Astrocyte of the cerebellum (primary cell): ENCODE results near the gene ZNF747.

Experiments
- DNase-seq: peaks from one replicate; pipeline ENCODE4 v3.0.0-alpha.2; 2011; ENCODE audit warnings: low read depth
- H3K4me3 ChIP-seq: 2 replicates; pipeline ENCODE4 v1.5.1; 2011; ENCODE audit warnings: mild to moderate bottlenecking, low read depth, low read length, moderate library complexity
- in situ Hi-C: cut with HindIII; loops from 2 replicates; pipeline ENCODE4 v1.10.0; 2017; ENCODE audit warnings: low sequenced_read_pairs
- TF ChIP-seq, protein P1 (sequence below): IDR thresholded peaks from 2 replicates; pipeline ENCODE4 v1.5.1; 2012; ENCODE audit warnings: low read length, low read depth, moderate library complexity, mild to moderate bottlenecking; ENCODE audit errors: missing control alignments

The ZNF747 gene

DNA sequence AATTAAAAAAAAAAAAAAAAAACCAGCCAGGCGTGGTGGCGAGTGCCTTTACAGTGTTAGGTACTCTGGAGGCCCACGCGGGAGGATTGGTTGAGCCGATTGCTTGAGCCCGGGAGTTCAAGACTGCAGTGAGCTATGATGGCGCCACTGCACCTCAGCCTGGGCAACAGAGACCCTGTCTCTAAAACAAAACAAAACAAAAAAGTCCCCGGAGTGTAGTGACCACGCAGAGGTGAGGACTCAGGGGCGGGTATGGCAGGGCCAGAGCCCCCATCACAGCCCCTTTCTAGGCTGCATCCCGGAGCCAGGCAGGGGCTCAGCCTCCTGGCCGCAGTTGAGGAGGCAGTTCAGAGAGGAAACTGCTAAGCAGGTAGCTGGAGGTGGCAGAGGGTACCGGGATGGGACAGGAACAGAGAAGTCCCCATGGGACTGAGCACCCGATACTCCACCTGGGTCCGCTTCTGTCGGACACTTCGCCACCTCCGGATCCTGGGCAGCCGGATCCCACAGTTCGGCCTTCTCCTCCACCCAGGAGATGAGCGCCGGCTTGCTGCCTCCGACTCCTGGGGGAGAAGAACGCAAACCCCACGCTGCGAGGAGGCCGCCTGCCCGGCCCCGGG lies 800 bp downstream of the ZNF747 start:
- in situ Hi-C loops, result no loop called here
- TF ChIP-seq, protein P1, sequence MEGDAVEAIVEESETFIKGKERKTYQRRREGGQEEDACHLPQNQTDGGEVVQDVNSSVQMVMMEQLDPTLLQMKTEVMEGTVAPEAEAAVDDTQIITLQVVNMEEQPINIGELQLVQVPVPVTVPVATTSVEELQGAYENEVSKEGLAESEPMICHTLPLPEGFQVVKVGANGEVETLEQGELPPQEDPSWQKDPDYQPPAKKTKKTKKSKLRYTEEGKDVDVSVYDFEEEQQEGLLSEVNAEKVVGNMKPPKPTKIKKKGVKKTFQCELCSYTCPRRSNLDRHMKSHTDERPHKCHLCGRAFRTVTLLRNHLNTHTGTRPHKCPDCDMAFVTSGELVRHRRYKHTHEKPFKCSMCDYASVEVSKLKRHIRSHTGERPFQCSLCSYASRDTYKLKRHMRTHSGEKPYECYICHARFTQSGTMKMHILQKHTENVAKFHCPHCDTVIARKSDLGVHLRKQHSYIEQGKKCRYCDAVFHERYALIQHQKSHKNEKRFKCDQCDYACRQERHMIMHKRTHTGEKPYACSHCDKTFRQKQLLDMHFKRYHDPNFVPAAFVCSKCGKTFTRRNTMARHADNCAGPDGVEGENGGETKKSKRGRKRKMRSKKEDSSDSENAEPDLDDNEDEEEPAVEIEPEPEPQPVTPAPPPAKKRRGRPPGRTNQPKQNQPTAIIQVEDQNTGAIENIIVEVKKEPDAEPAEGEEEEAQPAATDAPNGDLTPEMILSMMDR, result no peak
- peak overlapping the region; percentile 53 for H3K4me3 ChIP-seq
- DNase-seq, result no peak

DNA sequence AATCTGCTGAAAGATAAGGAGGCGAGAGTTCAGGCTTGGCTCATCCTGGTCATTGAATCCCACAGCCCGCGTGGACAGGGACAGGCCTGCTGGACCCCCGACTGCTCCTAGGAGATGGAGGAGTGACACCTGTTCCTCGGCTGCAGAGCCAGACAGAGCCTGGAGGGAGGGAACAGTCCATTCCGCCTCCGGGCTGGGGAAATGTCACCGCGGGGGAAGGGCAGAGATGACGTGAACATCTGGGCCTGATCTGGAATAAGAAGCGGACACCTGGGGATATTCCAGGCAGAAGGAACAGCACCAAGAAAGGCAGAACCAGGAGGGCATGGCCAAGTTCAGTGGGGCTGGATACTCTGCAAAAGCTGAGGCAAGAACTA lies 1.5 kb downstream of the ZNF747 start:
- TF ChIP-seq, protein P1, result no peak

DNA sequence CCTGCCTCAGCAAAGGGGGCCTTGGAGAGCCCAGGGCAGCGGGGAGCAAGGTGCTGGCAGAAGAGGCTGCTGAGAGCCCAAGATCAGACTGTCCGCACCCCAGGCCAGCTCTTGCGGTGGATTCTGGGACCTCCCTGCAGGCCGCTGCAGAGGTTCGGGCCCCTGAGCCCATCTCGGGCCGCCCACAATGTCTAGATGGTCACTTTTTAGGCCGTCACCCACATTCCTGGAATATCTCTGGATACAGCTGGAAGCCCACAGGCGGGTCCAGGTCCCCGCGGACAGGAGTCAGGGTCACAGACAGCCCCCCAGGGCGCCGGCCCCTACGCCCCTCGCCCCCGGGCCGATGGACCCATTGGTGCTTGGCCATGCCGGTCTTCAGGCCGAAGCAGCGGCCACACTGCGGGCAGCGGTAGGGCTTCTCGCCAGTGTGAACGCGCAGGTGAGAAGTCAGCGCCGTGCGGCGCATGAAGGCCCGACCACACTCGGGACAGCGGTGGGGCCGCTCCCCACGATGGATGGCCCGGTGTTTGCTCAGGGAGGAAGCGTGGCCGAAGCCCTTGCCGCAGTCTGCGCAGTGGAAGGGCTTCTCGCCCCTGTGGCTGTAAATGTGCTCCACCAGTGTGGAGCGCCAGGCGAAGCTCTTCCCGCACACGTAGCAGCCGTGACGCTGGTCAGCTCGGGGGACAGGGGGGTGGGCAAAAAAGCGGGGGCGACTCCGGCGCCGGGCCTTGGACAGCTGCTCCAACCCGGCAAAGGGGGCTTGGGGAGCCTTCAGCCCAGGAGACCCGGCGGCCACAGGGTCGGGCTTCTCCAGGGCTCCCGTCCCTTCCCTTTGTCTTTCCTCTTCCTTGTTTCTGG lies 2.1 kb downstream of the ZNF747 start:
- no peak for DNase-seq
- TF ChIP-seq, protein P1, result no peak
- no peak overlapping the region for H3K4me3 ChIP-seq
- in situ Hi-C loops, result no loop called here

More for the DNA sequence above, 1.5 kb downstream of the ZNF747 start:
- in situ Hi-C loops, result no loop called here
- H3K4me3 ChIP-seq, result no peak overlapping the region
- no peak for DNase-seq

DNA sequence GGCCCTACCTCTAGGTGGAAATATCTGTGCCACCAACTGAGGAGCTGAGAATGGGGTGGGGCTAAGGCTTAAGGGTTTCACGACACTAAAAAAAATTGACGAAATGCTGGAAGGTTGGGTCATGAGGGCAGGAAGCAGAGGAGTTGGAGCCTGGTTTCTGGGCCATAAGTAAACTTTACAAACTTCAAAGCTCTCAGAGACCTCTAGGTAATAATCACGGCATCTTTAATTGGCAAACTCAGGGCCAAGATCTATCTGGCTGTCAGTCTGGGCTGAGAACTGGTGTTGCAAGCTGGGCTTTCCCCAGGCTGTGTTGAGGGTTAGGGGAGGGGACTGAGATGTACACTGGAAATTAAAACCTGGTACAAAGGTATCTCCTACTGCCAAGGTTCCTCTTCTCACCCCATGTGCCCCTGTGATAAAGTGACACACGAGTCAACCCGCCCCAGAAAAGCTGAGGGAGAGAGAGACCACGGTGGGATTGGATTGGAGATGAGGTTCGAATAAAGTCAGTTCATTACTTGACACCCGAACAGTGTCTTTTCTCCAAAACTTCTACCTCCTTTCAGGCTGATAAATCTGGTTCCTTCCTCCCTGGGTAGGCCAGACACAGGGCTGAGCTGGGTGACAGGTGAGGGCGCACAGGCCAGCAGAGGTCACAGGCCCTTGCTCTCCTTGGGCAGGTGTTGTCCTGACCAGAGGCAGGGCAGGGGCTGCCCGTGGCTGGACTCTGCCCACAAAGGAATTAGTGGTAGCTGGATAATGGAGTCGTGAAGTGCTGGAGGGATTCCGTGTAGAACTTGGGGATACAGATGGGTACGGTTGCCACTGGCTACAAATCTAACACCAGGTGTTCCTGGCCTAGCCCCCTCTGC lies 4.3 kb downstream of the ZNF747 start:
- TF ChIP-seq, protein P1, result no peak
- H3K4me3 ChIP-seq, result no peak overlapping the region
- no peak for DNase-seq
- in situ Hi-C loops, result no loop called here

DNA sequence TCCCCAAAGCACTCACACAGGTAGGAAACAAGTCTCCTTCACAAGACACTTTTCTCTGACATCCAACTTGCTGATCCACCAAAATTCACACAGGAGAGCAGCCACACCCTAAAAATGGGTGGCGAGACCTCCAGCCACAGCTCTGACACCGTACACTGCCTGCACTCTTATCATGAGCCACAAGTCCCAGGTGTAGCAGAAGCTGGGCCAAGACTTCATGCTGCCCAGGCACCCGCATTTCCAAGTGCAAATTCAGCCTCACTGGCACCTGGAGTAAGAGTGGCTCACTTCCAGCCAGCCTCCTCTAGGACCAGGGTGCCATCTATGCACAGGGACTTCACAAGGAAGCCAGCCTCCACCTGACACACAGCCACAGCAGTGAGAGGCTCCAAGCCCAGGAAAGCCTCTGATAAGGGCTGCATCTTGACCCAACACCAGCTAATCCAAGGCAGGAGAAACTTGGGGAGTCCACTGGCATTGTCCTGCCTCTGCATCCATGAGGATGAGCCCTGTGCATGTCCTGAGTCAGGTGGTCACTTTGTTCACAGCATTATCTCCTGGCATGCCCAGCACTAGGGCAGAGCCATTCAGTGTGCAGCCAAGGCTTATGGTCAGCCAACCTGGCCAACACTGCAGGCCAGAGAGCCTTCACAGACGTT lies 5.7 kb downstream of the ZNF747 start:
- TF ChIP-seq, protein P1, result no peak
- in situ Hi-C loops, result no loop called here
- H3K4me3 ChIP-seq, result no peak overlapping the region
- no peak for DNase-seq
